ENCODE measurements around the gene PDE7B.

Gene PDE7B

DNA sequence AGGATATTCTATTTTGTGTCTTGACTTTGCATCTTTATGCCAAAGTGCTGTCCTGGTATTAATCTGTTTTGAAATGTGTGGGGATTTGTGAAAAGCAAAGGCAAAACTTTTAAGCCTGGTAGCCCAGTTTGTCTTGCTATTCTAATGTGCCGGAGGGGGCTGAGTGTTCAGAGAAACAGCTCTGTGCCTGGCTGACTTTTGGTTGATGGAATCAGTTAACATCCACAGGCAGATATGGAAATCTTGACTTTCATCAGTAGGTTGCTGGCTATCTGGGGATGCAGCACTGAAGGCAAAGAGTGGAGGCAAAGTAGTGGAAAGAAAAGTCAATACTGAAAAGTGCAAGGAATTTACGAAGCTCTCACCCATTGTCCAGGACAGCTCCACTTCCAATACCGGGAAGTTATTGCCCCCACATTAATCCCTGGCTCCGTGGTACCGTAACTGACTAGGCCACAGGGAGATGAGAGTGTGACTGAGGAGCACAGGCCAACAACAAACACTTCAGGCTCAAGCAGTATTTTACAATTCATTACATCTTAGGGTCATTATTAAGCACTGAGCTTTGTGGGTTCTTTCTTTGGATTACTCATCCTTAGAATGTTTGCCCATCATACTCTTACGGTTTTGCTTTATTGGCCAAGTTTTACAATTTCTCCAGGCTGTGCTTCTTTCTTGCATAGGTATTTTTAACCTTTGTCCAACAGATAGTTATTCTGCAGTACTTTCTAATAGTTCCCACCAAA is 234.0 kb downstream of the PDE7B start:
- no peak overlapping the region for H3K4me2 ChIP-seq (ENCODE audit: low read depth, low read length)
- no peaks in the 10 kb centered on the region for H3K9me3 ChIP-seq (replicated peaks; ENCODE audit: insufficient read depth, low read length)

DNA sequence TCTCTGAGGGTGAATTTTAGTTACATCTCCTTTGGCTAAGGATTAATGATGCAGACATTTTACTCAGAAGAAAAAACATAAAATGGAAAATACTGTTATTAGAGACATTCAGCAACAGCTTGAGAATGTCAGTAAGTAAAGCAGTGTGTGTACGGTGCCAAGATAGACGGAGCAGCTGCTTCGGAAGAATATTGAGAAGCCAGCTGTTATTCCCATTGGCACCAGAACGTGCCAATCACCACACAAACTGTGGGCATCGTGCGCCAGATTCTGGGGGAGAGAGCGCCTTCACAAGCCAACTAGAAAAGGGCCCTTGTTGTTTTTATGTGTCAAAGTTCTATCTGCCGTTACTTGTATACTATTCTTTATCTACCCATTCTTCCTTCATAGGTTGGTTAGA is 235.2 kb downstream of the PDE7B start:
- Histone ChIP-seq H3K9ac (ENCODE audit: low read length) (no peak overlapping the region), H3K79me2 (ENCODE audit: low read length) (no peaks in the 10 kb centered on the region), H2AFZ (ENCODE audit: low read length) (no peak overlapping the region), H3K27me3 (replicated peaks; ENCODE audit: insufficient read depth, low read length) (no peaks in the 10 kb centered on the region), H3K9me3 (replicated peaks; ENCODE audit: insufficient read depth, low read length) (no peaks in the 10 kb centered on the region), H3K9me2 (replicated peaks; ENCODE audit: insufficient read depth, low read length) (no peaks in the 10 kb centered on the region), H3K4me3 (ENCODE audit: low read length) (no peak overlapping the region), H3F3A (ENCODE audit: insufficient read depth, low read length) (no peaks in the 10 kb centered on the region), H3K27ac (ENCODE audit: low read length) (no peak overlapping the region), H4K20me1 (ENCODE audit: insufficient read depth, low read length) (no peaks in the 10 kb centered on the region), H3K4me2 (ENCODE audit: low read depth, low read length) (no peak overlapping the region), H3K4me1 (ENCODE audit: low read length) (no peaks in the 10 kb centered on the region), H3K36me3 (replicated peaks; ENCODE audit: insufficient read depth, low read length) (no peaks in the 10 kb centered on the region)
- TF ChIP-seq EZH2phosphoT487 (IDR thresholded peaks at IDR 0.05; ENCODE audit: low read length) (no peak), EZH2 (optimal IDR thresholded peaks at IDR 0.05; ENCODE audit: low read depth, low read length) (no peak)
- TF ChIP-seq, protein P1, sequence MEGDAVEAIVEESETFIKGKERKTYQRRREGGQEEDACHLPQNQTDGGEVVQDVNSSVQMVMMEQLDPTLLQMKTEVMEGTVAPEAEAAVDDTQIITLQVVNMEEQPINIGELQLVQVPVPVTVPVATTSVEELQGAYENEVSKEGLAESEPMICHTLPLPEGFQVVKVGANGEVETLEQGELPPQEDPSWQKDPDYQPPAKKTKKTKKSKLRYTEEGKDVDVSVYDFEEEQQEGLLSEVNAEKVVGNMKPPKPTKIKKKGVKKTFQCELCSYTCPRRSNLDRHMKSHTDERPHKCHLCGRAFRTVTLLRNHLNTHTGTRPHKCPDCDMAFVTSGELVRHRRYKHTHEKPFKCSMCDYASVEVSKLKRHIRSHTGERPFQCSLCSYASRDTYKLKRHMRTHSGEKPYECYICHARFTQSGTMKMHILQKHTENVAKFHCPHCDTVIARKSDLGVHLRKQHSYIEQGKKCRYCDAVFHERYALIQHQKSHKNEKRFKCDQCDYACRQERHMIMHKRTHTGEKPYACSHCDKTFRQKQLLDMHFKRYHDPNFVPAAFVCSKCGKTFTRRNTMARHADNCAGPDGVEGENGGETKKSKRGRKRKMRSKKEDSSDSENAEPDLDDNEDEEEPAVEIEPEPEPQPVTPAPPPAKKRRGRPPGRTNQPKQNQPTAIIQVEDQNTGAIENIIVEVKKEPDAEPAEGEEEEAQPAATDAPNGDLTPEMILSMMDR (IDR thresholded peaks at IDR 0.05; ENCODE audit: low read length) = no peak
- DNase-seq = no peak

More for the DNA sequence above, 234.0 kb downstream of the PDE7B start:
- Histone ChIP-seq H2AFZ (ENCODE audit: low read length) (no peak overlapping the region), H4K20me1 (ENCODE audit: insufficient read depth, low read length) (no peaks in the 10 kb centered on the region), H3K9ac (ENCODE audit: low read length) (no peak overlapping the region), H3K79me2 (ENCODE audit: low read length) (no peaks in the 10 kb centered on the region), H3K27ac (ENCODE audit: low read length) (no peak overlapping the region), H3K4me1 (ENCODE audit: low read length) (no peaks in the 10 kb centered on the region), H3K36me3 (replicated peaks; ENCODE audit: insufficient read depth, low read length) (no peaks in the 10 kb centered on the region), H3K4me3 (ENCODE audit: low read length) (no peak overlapping the region), H3K27me3 (replicated peaks; ENCODE audit: insufficient read depth, low read length) (no peaks in the 10 kb centered on the region), H3F3A (ENCODE audit: insufficient read depth, low read length) (no peaks in the 10 kb centered on the region), H3K9me2 (replicated peaks; ENCODE audit: insufficient read depth, low read length) (no peaks in the 10 kb centered on the region)
- TF ChIP-seq, protein P1 (IDR thresholded peaks at IDR 0.05; ENCODE audit: low read length) = no peak
- TF ChIP-seq EZH2 (optimal IDR thresholded peaks at IDR 0.05; ENCODE audit: low read depth, low read length) = no peak
- TF ChIP-seq EZH2phosphoT487 (IDR thresholded peaks at IDR 0.05; ENCODE audit: low read length) = no peak
- DNase-seq = no peak

DNA sequence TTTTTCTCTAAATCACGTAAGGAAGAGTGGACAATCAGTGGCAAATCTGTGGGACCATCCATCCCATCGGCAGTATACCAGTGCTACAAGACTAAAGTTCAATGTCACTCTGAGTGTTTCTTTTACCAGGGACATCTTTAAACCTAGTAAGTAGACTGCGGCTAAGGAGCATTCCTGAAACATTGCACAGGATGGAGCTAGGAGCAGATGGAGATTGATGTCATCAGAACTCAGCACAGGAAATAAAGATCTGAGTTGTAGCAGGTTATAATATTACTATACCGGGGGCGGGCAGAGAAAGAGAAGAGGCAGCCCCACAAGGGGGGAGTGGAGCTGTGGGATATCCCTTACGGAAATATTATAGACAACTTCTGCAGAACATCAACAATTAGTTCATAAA is 236.5 kb downstream of the PDE7B start:
- Histone ChIP-seq H3F3A (ENCODE audit: insufficient read depth, low read length) (no peaks in the 10 kb centered on the region), H3K36me3 (replicated peaks; ENCODE audit: insufficient read depth, low read length) (no peaks in the 10 kb centered on the region), H4K20me1 (ENCODE audit: insufficient read depth, low read length) (no peaks in the 10 kb centered on the region), H3K9me3 (replicated peaks; ENCODE audit: insufficient read depth, low read length) (no peaks in the 10 kb centered on the region), H3K79me2 (ENCODE audit: low read length) (no peaks in the 10 kb centered on the region), H3K9ac (ENCODE audit: low read length) (no peak overlapping the region), H3K4me2 (ENCODE audit: low read depth, low read length) (no peak overlapping the region), H3K27me3 (replicated peaks; ENCODE audit: insufficient read depth, low read length) (no peaks in the 10 kb centered on the region), H2AFZ (ENCODE audit: low read length) (no peak overlapping the region), H3K4me1 (ENCODE audit: low read length) (no peaks in the 10 kb centered on the region), H3K9me2 (replicated peaks; ENCODE audit: insufficient read depth, low read length) (no peaks in the 10 kb centered on the region), H3K27ac (ENCODE audit: low read length) (no peak overlapping the region), H3K4me3 (ENCODE audit: low read length) (no peak overlapping the region)
- no peak for DNase-seq
- TF ChIP-seq EZH2phosphoT487 (IDR thresholded peaks at IDR 0.05; ENCODE audit: low read length) (no peak), EZH2 (optimal IDR thresholded peaks at IDR 0.05; ENCODE audit: low read depth, low read length) (no peak)
- TF ChIP-seq, protein P1 (IDR thresholded peaks at IDR 0.05; ENCODE audit: low read length) = no peak

Measured in MM.1S (cell line).